MM.1S (cell line): ENCODE results near the gene NANP.

Experiments used
- EZH2 ChIP-seq: fragments of 300-600 bp; sonication (generic); optimal IDR thresholded peaks from 2 replicates; pipeline ENCODE3; 2017; ENCODE audit warnings: low read depth, mild to moderate bottlenecking, antibody characterized with exemption, low read length, mixed read lengths
- EZH2phosphoT487 ChIP-seq: fragments of 300-600 bp; sonication (generic); IDR thresholded peaks from 2 replicates; pipeline ENCODE4 v1.6.1; 2018; ENCODE audit warnings: antibody characterized with exemption, low read length
- TF ChIP-seq, protein P1 (sequence below): fragments of 300-600 bp; sonication (generic); IDR thresholded peaks from 2 replicates; pipeline ENCODE4 v1.5.1; 2016; ENCODE audit warnings: antibody characterized with exemption, low read length, mixed read lengths

DNA sequence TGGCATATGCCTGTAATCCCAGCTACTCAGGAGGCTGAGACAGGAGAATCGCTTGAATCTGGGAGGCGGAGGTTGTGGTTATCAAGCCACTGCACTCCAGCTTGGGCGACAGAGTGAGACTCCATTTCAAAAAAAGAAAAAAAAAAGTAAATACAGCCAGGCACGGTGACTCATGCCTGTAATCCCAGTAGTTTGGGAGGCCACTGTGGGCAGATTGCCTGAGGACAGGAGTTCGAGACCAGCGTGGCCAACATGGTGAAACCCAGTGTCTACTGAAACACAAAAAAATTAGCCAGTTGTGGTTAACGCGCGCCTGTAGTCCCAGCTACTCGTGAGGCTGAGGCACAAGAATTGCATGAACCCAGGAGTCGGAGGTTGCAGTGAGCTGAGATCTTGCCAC lies 36.9 kb downstream of the NANP start:
- TF ChIP-seq, protein P1, sequence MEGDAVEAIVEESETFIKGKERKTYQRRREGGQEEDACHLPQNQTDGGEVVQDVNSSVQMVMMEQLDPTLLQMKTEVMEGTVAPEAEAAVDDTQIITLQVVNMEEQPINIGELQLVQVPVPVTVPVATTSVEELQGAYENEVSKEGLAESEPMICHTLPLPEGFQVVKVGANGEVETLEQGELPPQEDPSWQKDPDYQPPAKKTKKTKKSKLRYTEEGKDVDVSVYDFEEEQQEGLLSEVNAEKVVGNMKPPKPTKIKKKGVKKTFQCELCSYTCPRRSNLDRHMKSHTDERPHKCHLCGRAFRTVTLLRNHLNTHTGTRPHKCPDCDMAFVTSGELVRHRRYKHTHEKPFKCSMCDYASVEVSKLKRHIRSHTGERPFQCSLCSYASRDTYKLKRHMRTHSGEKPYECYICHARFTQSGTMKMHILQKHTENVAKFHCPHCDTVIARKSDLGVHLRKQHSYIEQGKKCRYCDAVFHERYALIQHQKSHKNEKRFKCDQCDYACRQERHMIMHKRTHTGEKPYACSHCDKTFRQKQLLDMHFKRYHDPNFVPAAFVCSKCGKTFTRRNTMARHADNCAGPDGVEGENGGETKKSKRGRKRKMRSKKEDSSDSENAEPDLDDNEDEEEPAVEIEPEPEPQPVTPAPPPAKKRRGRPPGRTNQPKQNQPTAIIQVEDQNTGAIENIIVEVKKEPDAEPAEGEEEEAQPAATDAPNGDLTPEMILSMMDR = no peak
- TF ChIP-seq EZH2 (no peak), EZH2phosphoT487 (no peak)
